ENCODE results near the gene PTPN18.

Gene PTPN18

GRCh38 chr2:130345611-130346010, 10.2 kb upstream of the PTPN18 start:
- DNase-seq (ENCODE audit: insufficient read length, low spot score) (no peak), FAIRE-seq (no peak)
- TF ChIP-seq TAF1 (IDR thresholded peaks at IDR 0.05; ENCODE audit: low read depth, low read length), result no peak
- TF ChIP-seq SPI1 (IDR thresholded peaks at IDR 0.05; ENCODE audit: low read depth, low read length), result no peak
- TF ChIP-seq POLR2A (IDR thresholded peaks at IDR 0.05; ENCODE audit: low read depth, low read length), result no peak
- TF ChIP-seq POLR2AphosphoS5 (IDR thresholded peaks at IDR 0.05; ENCODE audit: low read depth, low read length), result no peak
- TF ChIP-seq POU2F2 (IDR thresholded peaks at IDR 0.05; ENCODE audit: low read depth, low read length), result no peak
- TF ChIP-seq PAX5 (IDR thresholded peaks at IDR 0.05; ENCODE audit: insufficient read depth, low read length, severe bottlenecking), result no peak

DNA sequence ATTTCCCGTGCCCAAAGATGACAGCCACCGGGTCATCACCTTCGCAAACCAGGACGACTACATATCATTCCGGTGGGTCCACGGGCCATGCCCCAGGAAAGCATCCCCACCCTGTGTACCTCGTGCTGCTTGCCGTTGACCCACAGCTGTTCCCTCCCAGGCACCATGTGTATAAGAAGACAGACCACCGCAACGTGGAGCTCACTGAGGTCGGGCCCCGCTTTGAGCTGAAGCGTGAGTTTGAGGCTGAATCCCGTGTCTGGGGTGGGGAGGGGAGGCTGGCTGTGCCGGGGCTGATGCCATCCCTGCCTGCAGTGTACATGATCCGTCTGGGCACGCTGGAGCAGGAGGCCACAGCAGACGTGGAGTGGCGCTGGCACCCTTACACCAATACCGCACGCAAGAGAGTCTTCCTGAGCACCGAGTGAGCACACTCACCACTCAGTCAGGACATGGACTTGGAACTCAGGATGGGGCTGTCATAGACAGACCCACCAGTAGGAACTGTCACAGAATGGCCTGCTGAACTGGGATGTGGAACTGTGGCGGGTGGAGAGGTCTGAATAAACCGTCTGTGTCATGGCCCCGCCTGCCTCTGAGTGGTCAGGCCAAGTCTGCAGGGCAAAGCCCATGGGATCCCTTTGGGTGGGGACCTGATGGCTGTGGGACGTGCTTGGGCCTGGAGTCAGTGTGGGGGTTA, 9.7 kb upstream of the PTPN18 start:
- FAIRE-seq (no peak), DNase-seq (ENCODE audit: insufficient read length, low spot score) (no peak)
- TF ChIP-seq POU2F2 (IDR thresholded peaks at IDR 0.05; ENCODE audit: low read depth, low read length) (no peak), SPI1 (IDR thresholded peaks at IDR 0.05; ENCODE audit: low read depth, low read length) (no peak), TAF1 (IDR thresholded peaks at IDR 0.05; ENCODE audit: low read depth, low read length) (no peak), PAX5 (IDR thresholded peaks at IDR 0.05; ENCODE audit: insufficient read depth, low read length, severe bottlenecking) (no peak), POLR2AphosphoS5 (IDR thresholded peaks at IDR 0.05; ENCODE audit: low read depth, low read length) (no peak), POLR2A (IDR thresholded peaks at IDR 0.05; ENCODE audit: low read depth, low read length) (no peak)

DNA sequence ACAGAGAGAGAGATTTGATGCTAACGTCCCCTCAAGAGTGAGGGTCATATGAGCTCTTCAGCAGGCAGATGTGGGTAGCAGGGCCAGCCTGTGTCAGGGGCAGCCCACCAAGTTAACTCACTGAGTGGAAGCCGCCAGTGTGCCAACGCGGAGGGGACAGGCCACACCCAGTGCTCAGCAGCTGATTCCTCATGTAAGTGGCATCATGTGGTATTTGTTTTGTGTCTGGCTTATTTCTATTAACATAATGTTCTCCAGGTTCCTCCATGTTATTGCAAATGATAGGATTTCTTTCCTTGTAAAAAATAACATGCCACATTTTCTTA, 9.2 kb upstream of the PTPN18 start:
- no peak for FAIRE-seq
- no peak for DNase-seq (ENCODE audit: insufficient read length, low spot score)

GRCh38 chr2:130347220-130347925, 8.5 kb upstream of the PTPN18 start:
- FAIRE-seq (no peak), DNase-seq (ENCODE audit: insufficient read length, low spot score) (no peak)
- TF ChIP-seq POU2F2 (IDR thresholded peaks at IDR 0.05; ENCODE audit: low read depth, low read length) (0 out of 2 replicates have a peak, but pooled peaks have one; percentile 48), POLR2AphosphoS5 (IDR thresholded peaks at IDR 0.05; ENCODE audit: low read depth, low read length) (no peak)

More for the DNA sequence above, 9.2 kb upstream of the PTPN18 start:
- TF ChIP-seq SPI1 (IDR thresholded peaks at IDR 0.05; ENCODE audit: low read depth, low read length) (no peak), POLR2AphosphoS5 (IDR thresholded peaks at IDR 0.05; ENCODE audit: low read depth, low read length) (0 out of 2 replicates have a peak, but pooled peaks have one; percentile 43), PAX5 (IDR thresholded peaks at IDR 0.05; ENCODE audit: insufficient read depth, low read length, severe bottlenecking) (no peak)

- DNase-seq (ENCODE audit: insufficient read length, low spot score) (no peak), FAIRE-seq (no peak)
- TF ChIP-seq POU2F2 (IDR thresholded peaks at IDR 0.05; ENCODE audit: low read depth, low read length), result no peak
- no peak for TF ChIP-seq SPI1 (IDR thresholded peaks at IDR 0.05; ENCODE audit: low read depth, low read length)
- no peak for TF ChIP-seq POLR2A (IDR thresholded peaks at IDR 0.05; ENCODE audit: low read depth, low read length)
- no peak for TF ChIP-seq PAX5 (IDR thresholded peaks at IDR 0.05; ENCODE audit: insufficient read depth, low read length, severe bottlenecking)
- no peak for TF ChIP-seq POLR2AphosphoS5 (IDR thresholded peaks at IDR 0.05; ENCODE audit: low read depth, low read length)
- TF ChIP-seq TAF1 (IDR thresholded peaks at IDR 0.05; ENCODE audit: low read depth, low read length), result no peak
These were observed 6.7 kb upstream of the PTPN18 start for GRCh38 chr2:130349174-130349573.

GRCh38 chr2:130351711-130352110, 4.1 kb upstream of the PTPN18 start:
- TF ChIP-seq TAF1 (IDR thresholded peaks at IDR 0.05; ENCODE audit: low read depth, low read length) (no peak), PAX5 (IDR thresholded peaks at IDR 0.05; ENCODE audit: insufficient read depth, low read length, severe bottlenecking) (no peak), SPI1 (IDR thresholded peaks at IDR 0.05; ENCODE audit: low read depth, low read length) (no peak), POLR2A (IDR thresholded peaks at IDR 0.05; ENCODE audit: low read depth, low read length) (no peak), POLR2AphosphoS5 (IDR thresholded peaks at IDR 0.05; ENCODE audit: low read depth, low read length) (no peak), POU2F2 (IDR thresholded peaks at IDR 0.05; ENCODE audit: low read depth, low read length) (no peak)
- DNase-seq (ENCODE audit: insufficient read length, low spot score), result no peak
- peak; percentile 5 for FAIRE-seq

DNA sequence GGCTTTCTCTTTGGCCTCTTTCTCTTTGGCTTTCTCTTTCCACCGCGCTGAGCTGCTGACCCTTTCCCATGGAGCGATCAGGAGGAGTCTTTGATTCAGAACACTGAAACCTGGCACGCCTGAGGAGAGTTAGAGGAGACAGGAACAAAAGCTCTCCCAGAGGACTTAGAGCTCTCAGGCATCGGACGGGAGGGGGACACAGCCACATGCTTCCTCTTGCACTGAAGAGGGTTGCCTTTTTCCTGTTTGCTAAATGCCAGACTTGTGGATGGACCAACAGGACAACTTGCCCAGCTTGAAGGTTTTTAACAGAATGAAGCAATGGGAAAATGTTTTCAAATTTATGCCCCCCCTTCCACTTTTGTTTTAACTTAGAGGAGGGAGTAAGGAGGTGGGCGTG, 3.6 kb upstream of the PTPN18 start:
- TF ChIP-seq SPI1 (IDR thresholded peaks at IDR 0.05; ENCODE audit: low read depth, low read length) (no peak), POU2F2 (IDR thresholded peaks at IDR 0.05; ENCODE audit: low read depth, low read length) (no peak)
- DNase-seq (ENCODE audit: insufficient read length, low spot score) (no peak), FAIRE-seq (no peak)

- DNase-seq (ENCODE audit: insufficient read length, low spot score) (no peak), FAIRE-seq (no peak)
- TF ChIP-seq POU2F2 (IDR thresholded peaks at IDR 0.05; ENCODE audit: low read depth, low read length) (no peak), POLR2AphosphoS5 (IDR thresholded peaks at IDR 0.05; ENCODE audit: low read depth, low read length) (no peak), PAX5 (IDR thresholded peaks at IDR 0.05; ENCODE audit: insufficient read depth, low read length, severe bottlenecking) (no peak), SPI1 (IDR thresholded peaks at IDR 0.05; ENCODE audit: low read depth, low read length) (no peak), POLR2A (IDR thresholded peaks at IDR 0.05; ENCODE audit: low read depth, low read length) (no peak), TAF1 (IDR thresholded peaks at IDR 0.05; ENCODE audit: low read depth, low read length) (no peak)
These were observed 2.3 kb upstream of the PTPN18 start for GRCh38 chr2:130353291-130354138.

DNA sequence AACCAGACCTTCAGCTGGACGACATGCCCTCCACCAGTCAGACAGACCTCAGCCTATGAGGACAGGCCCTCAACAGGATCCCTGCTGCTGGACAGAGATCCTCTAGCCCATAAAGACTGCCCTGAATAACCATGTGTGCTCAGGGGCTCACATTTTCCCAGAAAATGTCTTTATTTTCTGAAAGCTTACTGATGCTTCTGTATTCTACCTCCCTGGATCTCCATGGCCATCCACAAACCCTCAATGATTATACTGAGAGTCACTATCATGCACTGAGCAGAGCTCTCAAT, 1.8 kb upstream of the PTPN18 start:
- no peak for DNase-seq (ENCODE audit: insufficient read length, low spot score)
- no peak for FAIRE-seq
- TF ChIP-seq POU2F2 (IDR thresholded peaks at IDR 0.05; ENCODE audit: low read depth, low read length), result no peak
- TF ChIP-seq TAF1 (IDR thresholded peaks at IDR 0.05; ENCODE audit: low read depth, low read length), result no peak
- TF ChIP-seq POLR2A (IDR thresholded peaks at IDR 0.05; ENCODE audit: low read depth, low read length), result no peak
- no peak for TF ChIP-seq SPI1 (IDR thresholded peaks at IDR 0.05; ENCODE audit: low read depth, low read length)
- no peak for TF ChIP-seq POLR2AphosphoS5 (IDR thresholded peaks at IDR 0.05; ENCODE audit: low read depth, low read length)
- no peak for TF ChIP-seq PAX5 (IDR thresholded peaks at IDR 0.05; ENCODE audit: insufficient read depth, low read length, severe bottlenecking)
